ENCODE results near the gene MAMDC2.

GRCh38 chr9:69996967-69997366 lies 46.7 kb upstream of the MAMDC2 start:
- no peak for TF ChIP-seq CTCF (IDR thresholded peaks at IDR 0.05)
- TF ChIP-seq POLR2A (IDR thresholded peaks at IDR 0.05), result no peak
